Mesothelial cell of epicardium (in vitro differentiated cells): ENCODE data around the gene NELFCD. TPM values are rescaled to one million over a fixed set of nuclear protein-coding genes. Genes with fewer than 3 reads are reported as not detected.

ENCODE experiments used
- DNase-seq, 2 experiments: peaks; one replicate each; pipeline ENCODE4 v3.0.0; 2021; ENCODE audit warnings: low spot score in 2 of 2; ENCODE audit not compliant: unreplicated experiment in 2 of 2
- H3K27ac Mint-ChIP-seq: 2 replicates; pipeline ENCODE4 v1.8.0; 2021; ENCODE audit warnings: mixed read lengths
- H3K27me3 Mint-ChIP-seq: 2 replicates; pipeline ENCODE4 v1.8.0; 2021; ENCODE audit warnings: low read depth, mixed read lengths
- H3K36me3 Mint-ChIP-seq: 2 replicates; pipeline ENCODE4 v1.8.0; 2021; ENCODE audit warnings: mixed read lengths
- H3K4me1 Mint-ChIP-seq: 2 replicates; pipeline ENCODE4 v1.8.0; 2021; ENCODE audit warnings: mixed read lengths
- H3K4me3 Mint-ChIP-seq: 2 replicates; pipeline ENCODE4 v1.8.0; 2021; ENCODE audit warnings: mild to moderate bottlenecking, moderate library complexity, mixed read lengths
- H3K9me3 Mint-ChIP-seq: 2 replicates; pipeline ENCODE4 v1.8.0; 2021; ENCODE audit warnings: mixed read lengths
- CTCF ChIP-seq: fragments of 200-600 bp; sonication (generic); IDR thresholded peaks from one replicate; pipeline ENCODE4 v1.5.0; 2021; ENCODE audit warnings: antibody characterized with exemption; ENCODE audit not compliant: unreplicated experiment
- total RNA-seq: library from RNA; stranded (reverse); gene quantifications from 3 replicates; pipeline ENCODE4 v1.2.1, GENCODE V29; 2021

The NELFCD gene
- total RNA-seq, 1 donor from 2014 or later, result 106 TPM

DNA sequence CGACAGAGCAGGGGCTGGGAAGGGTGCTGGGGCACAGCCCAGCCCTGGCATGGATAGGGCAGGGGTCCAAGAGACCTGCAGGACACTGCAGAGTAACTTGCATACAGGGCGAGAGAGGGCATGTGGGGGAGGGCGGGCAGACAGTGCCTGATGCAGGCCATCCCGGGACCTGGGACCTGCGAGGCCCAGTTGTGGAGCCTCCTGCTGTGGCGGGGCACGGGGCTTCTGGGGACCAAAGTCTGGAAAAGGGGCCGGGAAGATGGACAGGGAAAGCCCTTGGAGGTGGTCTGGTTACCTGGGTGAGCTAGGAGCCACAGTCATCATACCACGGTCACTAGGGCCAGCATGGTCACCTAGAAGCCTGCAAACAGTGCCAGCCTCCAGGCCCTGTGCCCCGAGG lies 37.8 kb downstream of the NELFCD start:
- H3K4me1 Mint-ChIP-seq, result peaks cover 27% of the 10 kb centered on the region
- no peak overlapping the region for H3K4me3 Mint-ChIP-seq
- TF ChIP-seq CTCF, result no peak
- no peaks in the 10 kb centered on the region for H3K9me3 Mint-ChIP-seq
- no peak overlapping the region for H3K27ac Mint-ChIP-seq
- peaks cover 7% of the 10 kb centered on the region for H3K36me3 Mint-ChIP-seq
- peak in 1 of 2 experiments; percentile 25 for DNase-seq
- H3K27me3 Mint-ChIP-seq, result no peaks in the 10 kb centered on the region

DNA sequence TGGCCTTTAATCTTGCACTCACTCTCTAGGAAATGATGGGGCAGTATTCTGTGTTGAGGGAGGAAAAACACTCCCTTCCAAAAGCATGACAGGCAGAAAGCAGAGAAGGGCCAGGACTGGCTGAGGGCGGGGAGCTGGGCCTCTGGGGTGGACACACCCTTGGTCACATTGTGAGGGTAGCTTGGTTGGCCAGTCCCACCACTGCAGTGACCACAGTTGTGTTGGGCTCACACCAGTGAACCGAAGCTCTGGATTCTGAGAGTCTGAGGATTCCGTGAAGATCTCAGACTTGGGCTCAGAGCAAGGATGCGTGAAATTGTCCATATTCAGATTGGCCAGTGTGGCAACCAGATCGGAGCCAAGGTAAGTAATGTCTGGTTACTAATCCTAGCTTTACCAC lies 38.2 kb downstream of the NELFCD start, which contains the start of gene TUBB1:
TSS of gene TUBB1 (plus strand) at position 213 of the 400 bp plus-strand sequence. CDS start at position 307, 94 bp downstream.
- Mint-ChIP-seq H3K27ac (no peak within 1 kb of the TSS), H3K36me3 (peaks cover 11% of the 10 kb centered on the region), H3K4me3 (no peak within 1 kb of the TSS), H3K27me3 (no peaks in the 10 kb centered on the region), H3K9me3 (no peaks in the 10 kb centered on the region), H3K4me1 (peaks cover 26% of the 10 kb centered on the region)
- DNase-seq, result no peak
- TF ChIP-seq CTCF, result no peak

DNA sequence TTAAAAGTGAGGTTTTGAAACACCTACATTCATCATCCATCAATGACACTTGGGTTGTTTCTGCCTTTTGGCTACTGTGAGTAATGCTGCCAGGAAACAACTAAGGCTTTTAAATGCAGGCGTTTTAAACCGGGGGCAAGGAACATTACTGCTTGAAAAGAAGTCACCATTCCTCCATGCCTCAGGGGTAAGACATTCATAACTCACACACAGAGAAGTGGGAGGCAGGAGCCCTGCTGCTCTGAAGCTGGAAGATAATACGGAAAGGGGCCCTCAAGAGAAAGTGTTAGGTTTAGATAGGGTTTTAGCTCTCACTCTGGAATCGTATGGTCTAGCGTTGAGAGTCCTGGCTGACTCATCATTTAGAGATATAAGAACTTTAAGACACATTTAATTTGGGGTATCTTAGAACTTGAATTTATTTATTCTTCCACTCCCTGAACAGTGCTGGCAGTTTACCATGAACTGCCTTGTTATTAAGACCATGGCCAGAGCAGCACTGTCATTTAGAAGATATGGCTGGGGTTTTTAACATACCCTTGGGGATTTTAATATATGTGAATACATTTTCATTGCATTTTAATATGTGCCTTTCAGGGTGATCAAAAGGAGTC lies 40.0 kb downstream of the NELFCD start:
- peaks cover 22% of the 10 kb centered on the region for H3K36me3 Mint-ChIP-seq

GRCh38 chr20:59022754-59023153 lies 41.7 kb downstream of the NELFCD start:
- no peak for DNase-seq
- Mint-ChIP-seq H3K9me3 (no peaks in the 10 kb centered on the region), H3K4me1 (peaks cover 10% of the 10 kb centered on the region), H3K27ac (no peak overlapping the region), H3K27me3 (no peaks in the 10 kb centered on the region), H3K36me3 (peaks cover 27% of the 10 kb centered on the region), H3K4me3 (no peak overlapping the region)
- no peak for TF ChIP-seq CTCF

More for the DNA sequence above, 40.0 kb downstream of the NELFCD start:
- peak overlapping the region; percentile 70 for H3K27ac Mint-ChIP-seq
- H3K9me3 Mint-ChIP-seq, result no peaks in the 10 kb centered on the region
- H3K4me1 Mint-ChIP-seq, result peaks cover 21% of the 10 kb centered on the region
- H3K4me3 Mint-ChIP-seq, result no peak overlapping the region
- no peak for TF ChIP-seq CTCF
- no peaks in the 10 kb centered on the region for H3K27me3 Mint-ChIP-seq
- no peak for DNase-seq

DNA sequence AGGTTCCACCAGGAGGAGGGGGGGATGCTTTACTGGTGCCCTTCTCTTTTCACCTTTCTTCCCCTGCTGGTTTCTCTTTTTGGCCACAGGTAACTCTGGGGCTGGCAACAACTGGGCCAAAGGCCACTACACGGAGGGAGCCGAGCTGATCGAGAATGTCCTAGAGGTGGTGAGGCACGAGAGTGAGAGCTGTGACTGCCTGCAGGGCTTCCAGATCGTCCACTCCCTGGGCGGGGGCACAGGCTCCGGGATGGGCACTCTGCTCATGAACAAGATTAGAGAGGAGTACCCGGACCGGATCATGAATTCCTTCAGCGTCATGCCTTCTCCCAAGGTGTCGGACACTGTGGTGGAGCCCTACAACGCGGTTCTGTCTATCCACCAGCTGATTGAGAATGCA lies 42.6 kb downstream of the NELFCD start:
- no peak for TF ChIP-seq CTCF
- Mint-ChIP-seq H3K9me3 (no peaks in the 10 kb centered on the region), H3K27me3 (no peaks in the 10 kb centered on the region), H3K36me3 (peaks cover 29% of the 10 kb centered on the region), H3K4me3 (no peak overlapping the region), H3K4me1 (peaks cover 13% of the 10 kb centered on the region), H3K27ac (no peak overlapping the region)
- no peak for DNase-seq

DNA sequence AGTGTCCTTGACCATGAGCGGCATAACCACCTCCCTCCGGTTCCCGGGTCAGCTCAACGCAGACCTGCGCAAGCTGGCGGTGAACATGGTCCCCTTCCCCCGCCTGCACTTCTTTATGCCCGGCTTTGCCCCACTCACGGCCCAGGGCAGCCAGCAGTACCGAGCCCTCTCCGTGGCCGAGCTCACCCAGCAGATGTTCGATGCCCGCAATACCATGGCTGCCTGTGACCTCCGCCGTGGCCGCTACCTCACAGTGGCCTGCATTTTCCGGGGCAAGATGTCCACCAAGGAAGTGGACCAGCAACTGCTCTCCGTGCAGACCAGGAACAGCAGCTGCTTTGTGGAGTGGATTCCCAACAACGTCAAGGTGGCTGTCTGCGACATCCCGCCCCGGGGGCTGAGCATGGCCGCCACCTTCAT lies 43.1 kb downstream of the NELFCD start:
- Mint-ChIP-seq H3K27ac (no peak overlapping the region), H3K4me3 (no peak overlapping the region), H3K36me3 (peaks cover 33% of the 10 kb centered on the region), H3K4me1 (peaks cover 18% of the 10 kb centered on the region), H3K9me3 (no peaks in the 10 kb centered on the region), H3K27me3 (no peaks in the 10 kb centered on the region)
- no peak for DNase-seq
- no peak for TF ChIP-seq CTCF
